ENCODE measurements around the gene DBNDD1. TPM values are rescaled to one million over a fixed set of nuclear protein-coding genes. Genes with fewer than 3 reads are reported as not detected.

Gene DBNDD1
- total RNA-seq, 1 experiment from 2014 or later: 75.0 TPM

DNA sequence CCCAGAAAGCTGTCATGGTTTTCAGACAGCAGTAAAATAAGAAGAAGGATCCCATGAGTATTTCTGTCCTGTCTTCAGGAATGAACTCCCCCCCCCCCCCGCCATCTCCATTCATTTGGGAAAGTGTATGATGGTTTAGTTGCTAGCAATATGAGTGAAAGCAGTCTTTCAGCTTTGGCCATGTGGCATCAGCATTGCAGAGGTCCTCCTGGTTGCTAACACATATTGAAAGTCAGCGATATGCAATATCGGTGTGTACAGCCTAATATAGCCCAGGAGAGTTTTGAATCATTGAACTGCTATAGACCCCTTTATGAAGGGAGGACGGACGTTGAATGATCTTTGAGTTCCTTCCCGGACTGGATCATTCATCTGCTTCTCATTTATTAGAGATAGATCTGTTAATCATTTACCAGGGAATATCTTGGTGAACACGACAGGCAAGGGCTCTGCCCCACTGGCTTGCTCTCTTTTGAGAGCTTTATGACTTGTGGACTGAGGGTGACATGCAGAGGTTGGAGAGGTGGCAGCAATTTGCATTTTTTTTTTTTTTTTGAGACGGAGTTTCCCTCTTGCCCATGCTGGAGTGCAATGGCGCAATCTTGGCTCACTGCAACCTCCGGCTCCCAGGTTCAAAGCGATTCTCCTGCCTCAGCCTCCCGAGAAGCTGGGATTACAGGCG, 45.5 kb downstream of the DBNDD1 start (continued):
- TF ChIP-seq SP1 (CRISPR knock-in tag; conservative IDR thresholded peaks at IDR 0.05) (no peak), ESRRA (CRISPR knock-in tag; IDR thresholded peaks at IDR 0.05; ENCODE audit: borderline replicate concordance) (no peak), ZNF396 (CRISPR knock-in tag; IDR thresholded peaks at IDR 0.05; ENCODE audit: borderline replicate concordance) (no peak)
- TF ChIP-seq, protein P1, sequence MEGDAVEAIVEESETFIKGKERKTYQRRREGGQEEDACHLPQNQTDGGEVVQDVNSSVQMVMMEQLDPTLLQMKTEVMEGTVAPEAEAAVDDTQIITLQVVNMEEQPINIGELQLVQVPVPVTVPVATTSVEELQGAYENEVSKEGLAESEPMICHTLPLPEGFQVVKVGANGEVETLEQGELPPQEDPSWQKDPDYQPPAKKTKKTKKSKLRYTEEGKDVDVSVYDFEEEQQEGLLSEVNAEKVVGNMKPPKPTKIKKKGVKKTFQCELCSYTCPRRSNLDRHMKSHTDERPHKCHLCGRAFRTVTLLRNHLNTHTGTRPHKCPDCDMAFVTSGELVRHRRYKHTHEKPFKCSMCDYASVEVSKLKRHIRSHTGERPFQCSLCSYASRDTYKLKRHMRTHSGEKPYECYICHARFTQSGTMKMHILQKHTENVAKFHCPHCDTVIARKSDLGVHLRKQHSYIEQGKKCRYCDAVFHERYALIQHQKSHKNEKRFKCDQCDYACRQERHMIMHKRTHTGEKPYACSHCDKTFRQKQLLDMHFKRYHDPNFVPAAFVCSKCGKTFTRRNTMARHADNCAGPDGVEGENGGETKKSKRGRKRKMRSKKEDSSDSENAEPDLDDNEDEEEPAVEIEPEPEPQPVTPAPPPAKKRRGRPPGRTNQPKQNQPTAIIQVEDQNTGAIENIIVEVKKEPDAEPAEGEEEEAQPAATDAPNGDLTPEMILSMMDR (IDR thresholded peaks at IDR 0.05): no peak

GRCh38 chr16:89973235-89973634, 46.0 kb downstream of the DBNDD1 start:
- H3K27me3 Mint-ChIP-seq (ENCODE audit: low read depth): peaks cover 16% of the 10 kb centered on the region
- peaks cover 16% of the 10 kb centered on the region for H3K4me1 Mint-ChIP-seq
- DNase-seq (ENCODE audit: low spot score) (no peak), ATAC-seq (no peak)
- H3K27ac Mint-ChIP-seq: peak overlapping the region; percentile 98
- CTCF ChIA-PET: interaction anchor here (1.0 to 1.7 kb wide), 3 partner anchors 25 to 50 kb away, joined by 4 to 6 read pairs (median 5); partner anchors contain the start of gene TUBB3
- no peak for TF ChIP-seq ATF3 (CRISPR knock-in tag; conservative IDR thresholded peaks at IDR 0.05)
- no peak for TF ChIP-seq HMGA2 (CRISPR knock-in tag; IDR thresholded peaks at IDR 0.05)
- no peak for TF ChIP-seq GRHL2 (CRISPR knock-in tag; IDR thresholded peaks at IDR 0.05; ENCODE audit: insufficient replicate concordance, severe bottlenecking)
- peak overlapping the region; percentile 97 for H3K4me3 Mint-ChIP-seq
- peaks cover 32% of the 10 kb centered on the region for H3K36me3 Mint-ChIP-seq
- H3K9me3 Mint-ChIP-seq: peaks cover 25% of the 10 kb centered on the region
- POLR2A ChIA-PET: interaction anchor here (0.8 to 1.6 kb wide), 6 partner anchors 22 to 144 kb away, joined by 3 to 4 read pairs (median 3); partner anchors contain the start of gene MC1R

GRCh38 chr16:89972244-89973234, 46.7 kb downstream of the DBNDD1 start:
- Mint-ChIP-seq H3K27me3 (ENCODE audit: low read depth) (peaks cover 16% of the 10 kb centered on the region), H3K4me3 (peak overlapping the region; percentile 97), H3K4me1 (peaks cover 16% of the 10 kb centered on the region), H3K27ac (peak overlapping the region; percentile 98), H3K9me3 (peaks cover 25% of the 10 kb centered on the region), H3K36me3 (peaks cover 32% of the 10 kb centered on the region)
- POLR2A ChIA-PET: interaction anchor here (0.8 to 1.6 kb wide), 6 partner anchors 21 to 144 kb away, joined by 3 to 4 read pairs (median 3); partner anchors contain the start of gene MC1R
- CTCF ChIA-PET: interaction anchor here (1.0 to 1.7 kb wide), 5 partner anchors 25 to 50 kb away, joined by 3 to 6 read pairs (median 4); partner anchors contain the start of gene TUBB3
- peak; percentile 88 for DNase-seq (ENCODE audit: low spot score)
- peak; percentile 89 for ATAC-seq
- TF ChIP-seq STAT6 (CRISPR knock-in tag; conservative IDR thresholded peaks at IDR 0.05; ENCODE audit: low read depth) (no peak), ZSCAN18 (CRISPR knock-in tag; IDR thresholded peaks at IDR 0.05) (no peak), MAX (CRISPR knock-in tag; IDR thresholded peaks at IDR 0.05) (peak; percentile 77), FOXJ3 (CRISPR knock-in tag; IDR thresholded peaks at IDR 0.05; ENCODE audit: borderline replicate concordance) (no peak), SOX15 (CRISPR knock-in tag; IDR thresholded peaks at IDR 0.05) (no peak), TEAD1 (CRISPR knock-in tag; IDR thresholded peaks at IDR 0.05) (peak; percentile 81), ZBTB43 (CRISPR knock-in tag; IDR thresholded peaks at IDR 0.05) (peak; percentile 91), FOXP1 (CRISPR knock-in tag; IDR thresholded peaks at IDR 0.05; ENCODE audit: borderline replicate concordance) (peak; percentile 89)
- TF ChIP-seq, protein P2, sequence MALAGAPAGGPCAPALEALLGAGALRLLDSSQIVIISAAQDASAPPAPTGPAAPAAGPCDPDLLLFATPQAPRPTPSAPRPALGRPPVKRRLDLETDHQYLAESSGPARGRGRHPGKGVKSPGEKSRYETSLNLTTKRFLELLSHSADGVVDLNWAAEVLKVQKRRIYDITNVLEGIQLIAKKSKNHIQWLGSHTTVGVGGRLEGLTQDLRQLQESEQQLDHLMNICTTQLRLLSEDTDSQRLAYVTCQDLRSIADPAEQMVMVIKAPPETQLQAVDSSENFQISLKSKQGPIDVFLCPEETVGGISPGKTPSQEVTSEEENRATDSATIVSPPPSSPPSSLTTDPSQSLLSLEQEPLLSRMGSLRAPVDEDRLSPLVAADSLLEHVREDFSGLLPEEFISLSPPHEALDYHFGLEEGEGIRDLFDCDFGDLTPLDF (CRISPR knock-in tag; IDR thresholded peaks at IDR 0.05): no peak; the same call in none of the 2 replicates
- TF ChIP-seq, protein P3, sequence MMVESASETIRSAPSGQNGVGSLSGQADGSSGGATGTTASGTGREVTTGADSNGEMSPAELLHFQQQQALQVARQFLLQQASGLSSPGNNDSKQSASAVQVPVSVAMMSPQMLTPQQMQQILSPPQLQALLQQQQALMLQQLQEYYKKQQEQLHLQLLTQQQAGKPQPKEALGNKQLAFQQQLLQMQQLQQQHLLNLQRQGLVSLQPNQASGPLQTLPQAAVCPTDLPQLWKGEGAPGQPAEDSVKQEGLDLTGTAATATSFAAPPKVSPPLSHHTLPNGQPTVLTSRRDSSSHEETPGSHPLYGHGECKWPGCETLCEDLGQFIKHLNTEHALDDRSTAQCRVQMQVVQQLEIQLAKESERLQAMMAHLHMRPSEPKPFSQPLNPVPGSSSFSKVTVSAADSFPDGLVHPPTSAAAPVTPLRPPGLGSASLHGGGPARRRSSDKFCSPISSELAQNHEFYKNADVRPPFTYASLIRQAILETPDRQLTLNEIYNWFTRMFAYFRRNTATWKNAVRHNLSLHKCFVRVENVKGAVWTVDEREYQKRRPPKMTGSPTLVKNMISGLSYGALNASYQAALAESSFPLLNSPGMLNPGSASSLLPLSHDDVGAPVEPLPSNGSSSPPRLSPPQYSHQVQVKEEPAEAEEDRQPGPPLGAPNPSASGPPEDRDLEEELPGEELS (CRISPR knock-in tag; IDR thresholded peaks at IDR 0.05): peak; percentile 63; the same call in 1 of the 2 replicates

All from WTC11 (cell line).